HUES48 (cell line): ENCODE results near the gene CXXC5.
"Not testable (repeated sequence)": the region's sequence is repeated elsewhere in the genome, so short reads cannot be mapped to it uniquely, and the experiment has no call there.

Experiments used
- H3K27ac ChIP-seq: one replicate; pipeline ENCODE4 v1.7.0; 2013; ENCODE audit warnings: low read depth, low read length, inconsistent platforms
- H3K27me3 ChIP-seq: 2 replicates; pipeline ENCODE4 v1.6.1; 2013; ENCODE audit warnings: mild to moderate bottlenecking, low read length; ENCODE audit not compliant: control insufficient read depth, insufficient read depth
- H3K36me3 ChIP-seq: 2 replicates; pipeline ENCODE4 v1.6.1; 2013; ENCODE audit warnings: low read length; ENCODE audit not compliant: control insufficient read depth, insufficient read depth
- H3K4me1 ChIP-seq: 2 replicates; pipeline ENCODE4 v1.6.1; 2013; ENCODE audit warnings: mild to moderate bottlenecking, low read length; ENCODE audit not compliant: control insufficient read depth, insufficient read depth
- H3K4me3 ChIP-seq: 2 replicates; pipeline ENCODE4 v1.5.1; 2013; ENCODE audit warnings: mild to moderate bottlenecking, low read depth, low read length
- H3K9ac ChIP-seq: 2 replicates; pipeline ENCODE4 v1.6.1; 2013; ENCODE audit warnings: mild to moderate bottlenecking, low read depth, low read length, moderate library complexity
- H3K9me3 ChIP-seq: 2 replicates; pipeline ENCODE4 v1.6.1; 2013; ENCODE audit warnings: low read length; ENCODE audit not compliant: control insufficient read depth, insufficient read depth

CXXC5 gene

GRCh38 chr5:139709582-139710318 lies 61.6 kb downstream of the CXXC5 start:
- 0 out of 2 replicates have a peak overlapping the region, but pooled peaks have one; percentile 56 for H3K9ac ChIP-seq
- H3K27ac ChIP-seq: peak overlapping the region; percentile 91
- peaks cover 16% of the 10 kb centered on the region for H3K27me3 ChIP-seq
- H3K4me3 ChIP-seq: peak overlapping the region; percentile 60
- no peaks in the 10 kb centered on the region for H3K9me3 ChIP-seq
- no peaks in the 10 kb centered on the region for H3K36me3 ChIP-seq
- H3K4me1 ChIP-seq: peaks cover 37% of the 10 kb centered on the region

- Histone ChIP-seq H3K27ac (peak overlapping the region; percentile 91), H3K9me3 (no peaks in the 10 kb centered on the region), H3K36me3 (no peaks in the 10 kb centered on the region), H3K4me1 (peaks cover 37% of the 10 kb centered on the region), H3K27me3 (peaks cover 16% of the 10 kb centered on the region), H3K4me3 (peak overlapping the region; percentile 60), H3K9ac (peak overlapping the region; percentile 56)
Observed at GRCh38 chr5:139710319-139711066, 62.3 kb downstream of the CXXC5 start.

- Histone ChIP-seq H3K36me3 (no peaks in the 10 kb centered on the region), H3K9ac (peak overlapping the region; percentile 46; the same call in 1 of the 2 replicates), H3K4me3 (peak overlapping the region; percentile 60), H3K4me1 (peaks cover 31% of the 10 kb centered on the region), H3K27ac (peak overlapping the region; percentile 91), H3K27me3 (peaks cover 16% of the 10 kb centered on the region), H3K9me3 (no peaks in the 10 kb centered on the region)
Observed at GRCh38 chr5:139711067-139711905, 63.1 kb downstream of the CXXC5 start.

GRCh38 chr5:139711906-139712224 lies 63.7 kb downstream of the CXXC5 start:
- Histone ChIP-seq H3K4me1 (peaks cover 30% of the 10 kb centered on the region), H3K4me3 (peak overlapping the region; percentile 60), H3K27ac (peak overlapping the region; percentile 91), H3K36me3 (no peaks in the 10 kb centered on the region), H3K9me3 (no peaks in the 10 kb centered on the region), H3K9ac (peak overlapping the region; percentile 46; the same call in 1 of the 2 replicates), H3K27me3 (peaks cover 16% of the 10 kb centered on the region)

- no peaks in the 10 kb centered on the region for H3K36me3 ChIP-seq
- H3K9me3 ChIP-seq: no peaks in the 10 kb centered on the region
- H3K4me3 ChIP-seq: peak overlapping the region; percentile 27; the same call in 1 of the 2 replicates
- no peak overlapping the region for H3K9ac ChIP-seq
- peaks cover 16% of the 10 kb centered on the region for H3K27me3 ChIP-seq
- H3K4me1 ChIP-seq: peaks cover 26% of the 10 kb centered on the region
- H3K27ac ChIP-seq: no peak overlapping the region
Observed at GRCh38 chr5:139712412-139712811, 64.3 kb downstream of the CXXC5 start.

- peaks cover 12% of the 10 kb centered on the region for H3K4me1 ChIP-seq
- H3K27me3 ChIP-seq: peaks cover 16% of the 10 kb centered on the region
- not testable (repeated sequence) for H3K4me3 ChIP-seq, H3K36me3 ChIP-seq, H3K9me3 ChIP-seq, H3K9ac ChIP-seq, H3K27ac ChIP-seq
Observed at GRCh38 chr5:139713898-139714297, 65.7 kb downstream of the CXXC5 start.

GRCh38 chr5:139717221-139717620 lies 69.1 kb downstream of the CXXC5 start:
- peaks cover 9% of the 10 kb centered on the region for H3K9me3 ChIP-seq
- H3K36me3 ChIP-seq: no peaks in the 10 kb centered on the region
- no peak overlapping the region for H3K4me3 ChIP-seq
- no peak overlapping the region for H3K27ac ChIP-seq
- no peaks in the 10 kb centered on the region for H3K4me1 ChIP-seq
- H3K9ac ChIP-seq: no peak overlapping the region
- peaks cover 9% of the 10 kb centered on the region for H3K27me3 ChIP-seq

- not testable (repeated sequence) for H3K9me3 ChIP-seq, H3K36me3 ChIP-seq, H3K4me3 ChIP-seq, H3K27ac ChIP-seq, H3K4me1 ChIP-seq, H3K27me3 ChIP-seq, H3K9ac ChIP-seq
Observed at GRCh38 chr5:139718403-139718802, 70.3 kb downstream of the CXXC5 start.

- H3K27ac ChIP-seq, H3K27me3 ChIP-seq, H3K9ac ChIP-seq, H3K4me3 ChIP-seq, H3K36me3 ChIP-seq, H3K9me3 ChIP-seq, H3K4me1 ChIP-seq: not testable (repeated sequence)
Observed at GRCh38 chr5:139719970-139720369, 71.8 kb downstream of the CXXC5 start.

GRCh38 chr5:139723986-139724587 lies 75.9 kb downstream of the CXXC5 start:
- no peak overlapping the region for H3K27ac ChIP-seq
- no peak overlapping the region for H3K9ac ChIP-seq
- H3K4me1 ChIP-seq: no peaks in the 10 kb centered on the region
- no peaks in the 10 kb centered on the region for H3K36me3 ChIP-seq
- H3K9me3 ChIP-seq: no peaks in the 10 kb centered on the region
- H3K4me3 ChIP-seq: no peak overlapping the region
- no peaks in the 10 kb centered on the region for H3K27me3 ChIP-seq
